KOPT-K1 (cell line): ENCODE results near the gene PRLR.
"Not testable (repeated sequence)": the region's sequence is repeated elsewhere in the genome, so short reads cannot be mapped to it uniquely, and the experiment has no call there.

Experiments
- H3K27ac ChIP-seq: fragments of 200-600 bp; sonication (generic); 2 replicates; pipeline ENCODE4 v1.5.1; 2016; ENCODE audit warnings: antibody characterized with exemption, mild to moderate bottlenecking, low read depth, low read length; ENCODE audit not compliant: poor library complexity, severe bottlenecking
- H3K36me3 ChIP-seq: fragments of 200-600 bp; sonication (generic); 2 replicates; pipeline ENCODE4 v1.5.1; 2017; ENCODE audit warnings: antibody characterized with exemption, mild to moderate bottlenecking, low read length, moderate library complexity; ENCODE audit not compliant: insufficient read depth
- H3K9me3 ChIP-seq: fragments of 200-600 bp; sonication (generic); 2 replicates; pipeline ENCODE4 v1.5.1; 2017; ENCODE audit warnings: antibody characterized with exemption, low read length, mild to moderate bottlenecking; ENCODE audit not compliant: insufficient read depth, poor library complexity, severe bottlenecking

Gene PRLR

DNA sequence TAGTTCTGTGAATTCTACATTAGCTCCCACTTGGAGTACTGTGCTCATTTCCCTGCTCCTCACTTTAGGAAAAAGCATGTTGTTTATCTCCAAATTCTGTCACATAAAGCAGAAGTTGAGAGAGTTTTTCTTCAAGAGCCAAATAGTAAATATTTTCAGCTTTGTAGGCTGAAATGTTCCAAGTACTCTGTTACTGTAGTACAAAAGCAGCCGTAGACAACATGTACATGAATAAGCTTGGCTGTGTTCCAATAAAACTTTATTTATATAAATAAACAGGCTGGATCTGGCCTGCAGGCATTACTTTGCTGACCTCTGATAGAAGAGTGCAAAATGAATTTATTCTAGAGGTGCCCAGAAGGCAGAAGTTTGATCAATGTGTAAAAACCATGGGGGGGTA, 109.6 kb downstream of the PRLR start:
- H3K36me3 ChIP-seq, result no peaks in the 10 kb centered on the region

GRCh38 chr5:35117967-35118366, 112.3 kb downstream of the PRLR start:
- H3K27ac ChIP-seq, result no peak overlapping the region
- H3K36me3 ChIP-seq, result no peaks in the 10 kb centered on the region
- H3K9me3 ChIP-seq, result no peaks in the 10 kb centered on the region

More for the DNA sequence above, 109.6 kb downstream of the PRLR start:
- no peaks in the 10 kb centered on the region for H3K9me3 ChIP-seq
- no peak overlapping the region for H3K27ac ChIP-seq

DNA sequence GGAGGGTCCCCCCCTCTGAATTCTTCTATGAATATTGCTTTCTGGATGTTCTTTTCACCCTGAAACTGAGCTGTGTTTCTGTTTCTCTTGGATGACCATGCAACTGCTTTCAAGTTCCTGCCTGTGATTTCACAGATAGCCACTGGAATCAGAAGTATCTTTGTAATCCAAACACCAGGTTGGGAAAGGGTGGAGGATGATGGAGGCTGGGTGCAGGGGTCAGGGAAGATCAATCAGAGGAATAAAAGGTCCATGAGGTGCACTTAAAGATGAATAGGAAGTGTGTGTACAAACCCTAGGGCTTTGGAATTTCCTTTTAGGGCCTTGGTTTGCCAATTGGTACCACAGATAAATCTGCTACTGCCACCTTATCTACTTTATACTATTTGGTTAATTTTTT, 114.4 kb downstream of the PRLR start:
- Histone ChIP-seq H3K9me3 (no peaks in the 10 kb centered on the region), H3K27ac (no peak overlapping the region), H3K36me3 (no peaks in the 10 kb centered on the region)

- no peaks in the 10 kb centered on the region for H3K9me3 ChIP-seq
- H3K27ac ChIP-seq, result no peak overlapping the region
These were observed 115.6 kb downstream of the PRLR start for GRCh38 chr5:35114698-35115097.

DNA sequence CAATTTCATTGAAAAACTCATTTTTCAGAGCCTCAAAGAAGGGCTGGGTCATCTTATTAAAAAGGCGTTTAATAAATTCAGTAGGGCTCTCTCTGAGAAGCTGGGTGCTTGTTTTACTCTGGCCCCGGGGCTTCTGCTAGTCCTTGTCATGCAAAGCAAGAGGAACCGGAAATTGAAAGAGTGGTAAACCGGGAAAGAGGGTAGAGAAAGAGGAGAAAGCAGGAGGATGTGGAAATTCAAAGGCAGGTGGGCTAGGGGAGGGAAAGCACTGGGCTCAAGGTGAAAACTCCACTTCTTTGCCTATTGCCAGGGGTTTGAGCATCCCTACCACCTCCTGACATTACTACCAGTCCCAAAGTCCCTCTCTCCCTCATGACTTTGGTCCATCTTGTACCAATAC, 118.0 kb downstream of the PRLR start:
- Histone ChIP-seq H3K9me3 (no peaks in the 10 kb centered on the region), H3K27ac (no peak overlapping the region), H3K36me3 (no peaks in the 10 kb centered on the region)

More at GRCh38 chr5:35114698-35115097, 115.6 kb downstream of the PRLR start:
- no peaks in the 10 kb centered on the region for H3K36me3 ChIP-seq

GRCh38 chr5:35104550-35104949, 125.7 kb downstream of the PRLR start:
- H3K27ac ChIP-seq, H3K9me3 ChIP-seq, H3K36me3 ChIP-seq: not testable (repeated sequence)

DNA sequence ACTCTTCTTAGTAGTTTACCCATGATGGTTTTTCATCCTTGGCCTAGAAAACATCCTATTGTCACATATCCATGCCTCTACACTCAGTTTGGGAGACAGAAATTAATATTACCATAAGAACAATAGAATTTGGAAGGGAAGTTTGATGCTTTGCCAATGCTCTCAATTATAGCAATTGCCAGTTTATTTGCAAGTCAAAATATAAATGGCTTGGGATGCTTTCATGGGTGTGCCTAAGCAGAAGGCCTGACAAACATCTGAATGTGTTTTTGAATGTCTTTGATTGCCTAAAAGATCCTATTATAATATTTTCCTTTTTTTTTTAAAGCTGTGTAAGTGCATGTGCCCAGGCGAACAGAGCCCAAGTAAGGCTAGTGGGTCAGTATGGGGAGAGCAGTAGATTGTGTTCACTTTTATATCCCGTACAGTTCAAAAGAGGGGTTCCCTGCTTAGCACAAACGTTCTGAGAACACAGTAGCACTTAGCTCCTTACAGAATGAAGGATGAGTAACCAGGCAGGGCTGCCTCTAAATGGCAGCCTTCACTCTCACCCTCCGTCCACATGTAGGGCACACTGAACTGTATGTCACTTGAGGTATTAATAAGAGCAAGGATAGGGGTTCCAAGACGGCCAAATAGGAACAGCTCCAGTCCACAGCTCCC, 126.5 kb downstream of the PRLR start:
- H3K36me3 ChIP-seq, result no peaks in the 10 kb centered on the region
- no peak overlapping the region for H3K27ac ChIP-seq
- no peaks in the 10 kb centered on the region for H3K9me3 ChIP-seq

GRCh38 chr5:35101720-35102119, 128.6 kb downstream of the PRLR start:
- not testable (repeated sequence) for H3K27ac ChIP-seq, H3K36me3 ChIP-seq, H3K9me3 ChIP-seq

GRCh38 chr5:35101016-35101415, 129.3 kb downstream of the PRLR start:
- Histone ChIP-seq H3K27ac (no peak overlapping the region), H3K36me3 (no peaks in the 10 kb centered on the region), H3K9me3 (no peaks in the 10 kb centered on the region)

- no peaks in the 10 kb centered on the region for H3K36me3 ChIP-seq
- H3K27ac ChIP-seq, result no peak overlapping the region
- H3K9me3 ChIP-seq, result no peaks in the 10 kb centered on the region
These were observed 132.1 kb downstream of the PRLR start for GRCh38 chr5:35098214-35098613.

DNA sequence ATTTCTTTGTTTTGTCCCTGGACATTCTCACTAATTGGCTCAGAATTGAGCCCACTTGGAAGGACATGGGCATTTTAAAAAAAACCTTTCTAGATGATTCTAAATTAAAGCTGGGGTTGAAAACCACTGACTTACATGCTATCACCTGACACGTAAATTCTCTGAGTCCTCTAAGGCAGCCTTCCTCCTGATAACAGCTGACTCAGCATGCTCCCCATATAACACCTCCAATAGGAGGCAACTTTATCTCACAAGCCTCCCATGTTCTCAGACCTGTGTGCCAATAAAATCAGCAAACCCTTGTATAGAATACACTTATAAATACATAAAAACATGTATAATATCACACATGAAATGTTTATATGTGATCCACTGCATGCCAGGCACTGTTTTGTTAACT, 133.4 kb downstream of the PRLR start:
- no peaks in the 10 kb centered on the region for H3K9me3 ChIP-seq

GRCh38 chr5:35096216-35096615, 134.1 kb downstream of the PRLR start:
- H3K9me3 ChIP-seq, result no peaks in the 10 kb centered on the region
- no peak overlapping the region for H3K27ac ChIP-seq
- no peaks in the 10 kb centered on the region for H3K36me3 ChIP-seq

More for the DNA sequence above, 133.4 kb downstream of the PRLR start:
- Histone ChIP-seq H3K27ac (no peak overlapping the region), H3K36me3 (no peaks in the 10 kb centered on the region)

DNA sequence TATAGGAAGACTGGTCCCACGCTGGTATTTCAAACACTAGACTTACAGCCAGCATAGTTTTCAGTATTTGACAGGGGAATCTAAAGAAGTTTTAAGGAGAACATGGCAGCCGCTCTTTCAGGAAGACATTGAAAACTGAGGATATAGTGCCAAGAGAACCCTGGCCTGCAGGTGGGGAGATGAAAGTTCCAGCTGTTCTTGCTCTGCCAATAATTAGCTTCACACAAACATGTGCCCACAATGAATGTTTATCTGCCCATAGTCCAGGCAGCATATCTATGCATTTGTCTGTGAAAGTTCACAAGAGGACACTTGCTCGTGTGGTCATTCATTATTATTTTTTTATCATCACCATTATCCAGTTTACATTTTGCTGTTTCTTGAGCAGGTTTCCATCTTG, 134.9 kb downstream of the PRLR start:
- Histone ChIP-seq H3K9me3 (no peaks in the 10 kb centered on the region), H3K27ac (no peak overlapping the region), H3K36me3 (no peaks in the 10 kb centered on the region)

DNA sequence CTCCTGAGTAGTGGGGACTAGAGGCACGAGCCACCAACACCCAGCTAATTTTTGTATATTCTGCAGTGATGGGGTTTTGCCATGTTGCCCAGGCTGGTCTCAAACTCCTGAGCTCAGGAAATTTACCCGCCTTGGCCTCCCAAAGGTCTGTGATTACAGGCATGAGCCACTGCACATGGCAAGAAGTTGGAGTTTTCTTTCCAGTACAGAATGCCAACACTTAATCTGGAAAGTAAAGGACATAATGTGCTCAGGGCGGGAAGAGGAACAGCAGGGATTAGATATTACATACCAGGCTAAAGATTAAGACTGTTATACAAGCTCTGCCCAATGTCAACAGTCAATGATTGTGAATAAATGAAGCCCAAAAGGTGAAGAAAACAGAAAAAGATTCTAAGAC, 135.3 kb downstream of the PRLR start:
- no peak overlapping the region for H3K27ac ChIP-seq
- H3K36me3 ChIP-seq, result no peaks in the 10 kb centered on the region
- no peaks in the 10 kb centered on the region for H3K9me3 ChIP-seq

- no peak overlapping the region for H3K27ac ChIP-seq
- no peaks in the 10 kb centered on the region for H3K36me3 ChIP-seq
- H3K9me3 ChIP-seq, result no peaks in the 10 kb centered on the region
These were observed 137.6 kb downstream of the PRLR start for GRCh38 chr5:35092703-35093102.

- no peaks in the 10 kb centered on the region for H3K36me3 ChIP-seq
- H3K27ac ChIP-seq, result no peak overlapping the region
- no peaks in the 10 kb centered on the region for H3K9me3 ChIP-seq
These were observed 138.6 kb downstream of the PRLR start for GRCh38 chr5:35091704-35092103.
